Neuron (in vitro differentiated cells): ENCODE data around the gene ITFG2.

Experiments
- H2AFZ ChIP-seq: one replicate; pipeline ENCODE4 v1.6.1; 2013; ENCODE audit warnings: low read depth, mild to moderate bottlenecking, inconsistent platforms, low read length, moderate library complexity
- H3K27me3 ChIP-seq: one replicate; pipeline ENCODE4 v1.6.1; 2013; ENCODE audit warnings: low read length; ENCODE audit not compliant: insufficient read depth
- H3K36me3 ChIP-seq: one replicate; pipeline ENCODE4 v1.6.1; 2013; ENCODE audit warnings: low read length; ENCODE audit not compliant: insufficient read depth
- H3K4me1 ChIP-seq: one replicate; pipeline ENCODE4 v1.6.1; 2013; ENCODE audit warnings: low read length; ENCODE audit not compliant: insufficient read depth
- H3K4me3 ChIP-seq: 2 replicates; pipeline ENCODE4 v1.5.1; 2013; ENCODE audit warnings: mild to moderate bottlenecking, low read length, moderate library complexity
- H3K9me3 ChIP-seq: one replicate; pipeline ENCODE4 v1.6.1; 2013; ENCODE audit warnings: low read length

Gene ITFG2

GRCh38 chr12:2826036-2826435 lies 13.6 kb downstream of the ITFG2 start:
- peaks cover 63% of the 10 kb centered on the region for H3K36me3 ChIP-seq
- peaks cover 44% of the 10 kb centered on the region for H3K4me1 ChIP-seq
- no peak overlapping the region for H3K4me3 ChIP-seq

DNA sequence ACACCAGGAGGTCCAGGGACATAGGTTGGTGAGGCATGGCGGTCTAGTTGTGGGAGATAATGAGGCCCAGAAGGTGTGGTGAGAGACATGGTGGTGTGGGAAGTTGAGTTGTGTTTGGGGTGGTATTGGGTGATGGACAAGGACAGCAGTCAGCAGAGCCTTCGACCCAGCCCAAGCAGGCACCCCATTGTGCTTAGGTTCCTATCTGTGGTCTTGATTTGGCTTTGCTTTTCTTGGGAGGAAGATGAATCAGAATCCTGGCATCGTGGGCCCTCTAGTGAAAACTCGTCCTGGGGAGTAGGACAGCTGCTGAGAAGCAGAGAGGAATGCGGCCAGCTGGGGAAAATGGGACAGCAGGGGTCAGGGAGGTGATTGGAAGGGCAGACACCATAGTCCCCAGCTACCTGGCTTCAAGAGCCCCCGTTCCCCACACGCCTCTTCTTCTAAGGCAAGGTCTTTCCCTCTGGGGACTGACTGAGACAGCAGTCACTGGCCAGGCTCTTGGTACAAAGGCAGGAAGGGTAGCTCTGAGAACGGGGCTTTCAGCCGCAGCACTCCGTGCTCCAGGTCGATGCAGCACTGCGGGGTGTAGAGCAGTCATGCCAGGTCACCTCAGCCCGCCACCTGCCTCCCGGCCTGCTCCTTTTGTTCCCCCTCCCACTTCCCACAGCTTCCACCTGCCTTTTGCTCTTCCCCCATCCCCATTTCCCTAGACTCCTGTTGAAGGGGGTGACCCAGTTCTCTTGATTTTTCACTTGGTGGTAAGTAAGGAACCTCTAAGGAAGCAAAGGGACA lies 14.4 kb downstream of the ITFG2 start:
- Histone ChIP-seq H3K27me3 (no peaks in the 10 kb centered on the region), H3K9me3 (no peaks in the 10 kb centered on the region), H3K4me3 (no peak overlapping the region), H3K36me3 (peaks cover 55% of the 10 kb centered on the region), H3K4me1 (peaks cover 44% of the 10 kb centered on the region), H2AFZ (no peak overlapping the region)

More at GRCh38 chr12:2826036-2826435, 13.6 kb downstream of the ITFG2 start:
- Histone ChIP-seq H3K9me3 (no peaks in the 10 kb centered on the region), H3K27me3 (no peaks in the 10 kb centered on the region), H2AFZ (no peak overlapping the region)

DNA sequence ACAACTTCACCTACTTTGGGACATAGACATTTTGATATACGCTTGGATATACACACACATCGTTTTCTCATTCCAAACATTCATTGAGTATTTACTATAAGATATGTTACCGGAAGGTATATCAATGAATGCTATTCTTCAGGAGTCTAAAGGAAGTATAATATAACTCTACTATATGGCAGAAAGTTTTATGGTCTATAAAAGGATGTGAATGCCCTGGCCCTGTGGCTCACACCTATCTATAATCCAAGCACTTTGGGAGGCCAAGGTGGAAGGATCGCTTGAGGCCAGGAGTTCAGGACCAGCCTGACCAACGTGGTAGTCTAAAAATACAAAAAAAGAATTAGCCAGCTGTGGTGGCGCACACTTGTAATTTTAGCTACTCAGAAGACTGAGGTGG lies 16.8 kb downstream of the ITFG2 start:
- Histone ChIP-seq H3K36me3 (peaks cover 36% of the 10 kb centered on the region), H3K4me1 (peaks cover 27% of the 10 kb centered on the region), H2AFZ (no peak overlapping the region), H3K9me3 (no peaks in the 10 kb centered on the region), H3K4me3 (no peak overlapping the region), H3K27me3 (no peaks in the 10 kb centered on the region)

- peaks cover 8% of the 10 kb centered on the region for H3K4me1 ChIP-seq
- no peaks in the 10 kb centered on the region for H3K9me3 ChIP-seq
- H3K27me3 ChIP-seq = no peaks in the 10 kb centered on the region
- peaks cover 19% of the 10 kb centered on the region for H3K36me3 ChIP-seq
- H2AFZ ChIP-seq = no peak overlapping the region
- no peak overlapping the region for H3K4me3 ChIP-seq
These were observed 20.2 kb downstream of the ITFG2 start for GRCh38 chr12:2832550-2833127.

DNA sequence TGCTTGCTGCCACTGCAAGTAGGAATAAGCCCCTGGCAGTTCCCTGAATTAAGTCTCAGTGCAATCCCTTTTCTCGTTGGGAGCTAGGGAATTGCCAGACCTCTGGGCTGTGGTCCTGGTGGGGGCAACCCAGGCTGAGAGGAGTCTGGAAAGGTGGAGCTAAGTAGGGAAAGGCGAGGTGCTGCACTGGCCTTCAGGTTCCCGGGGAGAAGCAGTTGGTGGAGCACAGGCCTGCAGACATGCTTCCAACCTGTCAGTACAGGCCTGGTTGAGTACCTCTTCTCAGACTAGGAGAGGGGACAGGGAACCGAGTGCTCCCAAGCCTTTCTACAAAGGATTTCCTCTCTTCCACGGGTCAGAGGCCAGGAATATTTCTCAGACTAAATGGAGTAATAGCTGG lies 20.9 kb downstream of the ITFG2 start:
- no peak overlapping the region for H3K4me3 ChIP-seq
- H3K9me3 ChIP-seq = no peaks in the 10 kb centered on the region
- peaks cover 8% of the 10 kb centered on the region for H3K4me1 ChIP-seq
- no peak overlapping the region for H2AFZ ChIP-seq
- peaks cover 12% of the 10 kb centered on the region for H3K36me3 ChIP-seq
- H3K27me3 ChIP-seq = no peaks in the 10 kb centered on the region

- Histone ChIP-seq H3K4me1 (peaks cover 8% of the 10 kb centered on the region), H3K4me3 (no peak overlapping the region), H3K9me3 (no peaks in the 10 kb centered on the region), H2AFZ (no peak overlapping the region), H3K27me3 (no peaks in the 10 kb centered on the region), H3K36me3 (peaks cover 11% of the 10 kb centered on the region)
These were observed 21.3 kb downstream of the ITFG2 start for GRCh38 chr12:2833810-2834209.

DNA sequence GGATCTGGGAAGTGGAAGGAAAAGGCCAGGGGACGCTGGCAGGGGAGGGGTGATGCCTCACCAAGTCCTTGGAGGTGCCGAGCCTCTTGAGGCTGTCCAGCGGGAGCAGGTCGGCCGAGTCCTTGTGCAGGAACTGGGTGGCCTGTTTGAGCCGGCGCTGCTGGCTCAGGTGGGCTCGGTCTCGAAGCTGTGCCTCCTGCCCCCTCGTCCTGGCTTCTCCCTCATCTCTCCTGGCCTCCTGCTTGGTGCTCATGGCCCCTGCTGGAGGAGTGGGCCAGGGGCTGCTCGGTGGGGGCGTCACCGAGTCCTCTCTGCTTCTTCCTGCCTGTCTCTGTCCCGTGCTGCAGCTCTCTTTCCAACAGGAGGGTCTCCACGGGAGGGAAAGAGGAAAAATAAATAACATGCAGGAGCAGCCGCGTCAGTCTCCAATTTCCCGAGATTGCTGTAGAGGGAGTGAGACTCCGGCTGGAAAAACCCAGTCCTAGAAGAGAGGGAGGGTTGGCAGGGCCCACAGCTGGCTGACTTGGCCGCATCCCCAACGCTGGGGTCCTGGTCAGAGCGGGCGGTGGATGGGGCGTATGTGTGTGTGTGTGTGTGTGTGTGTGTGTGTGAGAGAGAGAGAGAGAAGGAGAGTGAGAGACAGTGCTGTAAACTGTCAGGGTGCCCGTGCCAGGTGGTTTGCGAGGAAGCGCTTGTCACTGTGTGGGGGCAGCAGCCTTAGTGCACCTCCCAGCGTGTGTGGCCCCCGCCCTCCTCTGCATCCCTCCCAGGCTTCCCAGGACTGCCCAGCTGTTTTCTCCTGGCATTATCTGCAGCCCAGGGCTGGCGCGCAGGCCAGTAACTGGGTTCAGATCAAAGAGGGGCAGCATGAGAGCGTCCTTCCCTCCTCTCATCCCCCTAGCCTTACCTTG lies 22.4 kb downstream of the ITFG2 start, which contains the start of gene NRIP2:
Gene NRIP2 (minus strand): TSS at position 455 of the 911 bp plus-strand sequence. CDS start 52 bp downstream, at position 403.
- Histone ChIP-seq H3K4me3 (no peak within 1 kb of the TSS), H3K9me3 (no peaks in the 10 kb centered on the region), H3K36me3 (peaks cover 11% of the 10 kb centered on the region), H3K27me3 (no peaks in the 10 kb centered on the region), H3K4me1 (peaks cover 8% of the 10 kb centered on the region), H2AFZ (no peak within 1 kb of the TSS)

DNA sequence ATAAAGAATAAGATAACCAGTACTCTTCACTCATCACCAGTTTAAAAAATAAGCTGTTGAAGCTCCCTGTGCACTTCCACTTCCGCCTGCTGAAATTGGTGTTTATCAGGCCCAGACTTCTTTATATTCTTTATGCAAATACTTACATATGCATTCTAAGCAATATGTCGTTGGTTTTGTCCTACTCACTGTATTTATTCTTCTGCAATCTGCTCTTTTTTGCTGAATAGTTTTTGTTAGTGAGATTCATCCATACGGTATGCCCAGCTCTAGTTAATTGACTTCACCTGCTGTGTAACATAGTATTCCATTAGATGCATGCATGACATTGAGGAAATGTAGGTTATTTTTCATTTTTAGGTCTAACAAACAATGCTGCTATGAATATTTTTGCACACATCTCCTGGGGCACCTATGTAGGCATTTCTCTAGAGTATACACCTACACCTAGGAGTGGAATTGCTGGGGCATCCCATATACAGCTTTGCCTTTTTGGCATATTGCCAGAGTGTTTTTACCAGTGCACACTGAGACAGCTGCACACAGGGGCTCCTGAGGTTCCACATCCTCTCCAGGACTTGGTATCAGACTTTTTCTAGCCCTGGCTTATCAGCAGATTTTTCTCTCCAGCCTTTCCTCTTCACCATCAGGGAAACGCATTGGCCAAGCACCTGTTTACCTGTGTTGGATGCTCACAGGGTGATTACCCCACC lies 23.4 kb downstream of the ITFG2 start:
- no peaks in the 10 kb centered on the region for H3K9me3 ChIP-seq
- H3K36me3 ChIP-seq = peaks cover 4% of the 10 kb centered on the region
- no peak overlapping the region for H3K4me3 ChIP-seq
- H3K4me1 ChIP-seq = peaks cover 8% of the 10 kb centered on the region
- no peak overlapping the region for H2AFZ ChIP-seq
- H3K27me3 ChIP-seq = no peaks in the 10 kb centered on the region

DNA sequence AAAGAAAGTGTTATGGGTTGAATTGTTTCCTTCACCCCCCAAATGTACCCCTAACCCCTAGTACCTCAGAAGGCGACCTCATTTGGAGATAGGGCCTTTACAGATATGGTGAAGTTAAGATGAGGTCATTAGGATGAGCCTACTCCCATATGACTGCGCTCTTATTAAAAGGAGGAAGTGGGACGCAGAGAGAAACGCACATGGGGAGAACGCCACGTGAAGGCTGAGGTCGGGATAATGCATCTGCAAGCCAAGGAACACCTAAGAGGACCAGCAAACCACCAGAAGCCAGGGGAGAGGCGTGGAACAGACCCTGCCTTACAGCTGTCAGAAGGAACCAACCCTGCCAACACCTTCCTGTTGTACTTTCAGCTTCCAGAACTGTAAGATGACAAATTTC lies 24.1 kb downstream of the ITFG2 start:
- Histone ChIP-seq H3K9me3 (no peaks in the 10 kb centered on the region), H2AFZ (no peak overlapping the region)

GRCh38 chr12:2841056-2841650 lies 28.7 kb downstream of the ITFG2 start:
- no peaks in the 10 kb centered on the region for H3K27me3 ChIP-seq
- no peak overlapping the region for H3K4me3 ChIP-seq
- H3K4me1 ChIP-seq = peaks cover 8% of the 10 kb centered on the region
- H2AFZ ChIP-seq = no peak overlapping the region
- no peaks in the 10 kb centered on the region for H3K9me3 ChIP-seq
- H3K36me3 ChIP-seq = no peaks in the 10 kb centered on the region

More for the DNA sequence above, 24.1 kb downstream of the ITFG2 start:
- H3K4me1 ChIP-seq = peaks cover 8% of the 10 kb centered on the region
- H3K4me3 ChIP-seq = no peak overlapping the region
- H3K27me3 ChIP-seq = no peaks in the 10 kb centered on the region
- H3K36me3 ChIP-seq = peaks cover 4% of the 10 kb centered on the region

DNA sequence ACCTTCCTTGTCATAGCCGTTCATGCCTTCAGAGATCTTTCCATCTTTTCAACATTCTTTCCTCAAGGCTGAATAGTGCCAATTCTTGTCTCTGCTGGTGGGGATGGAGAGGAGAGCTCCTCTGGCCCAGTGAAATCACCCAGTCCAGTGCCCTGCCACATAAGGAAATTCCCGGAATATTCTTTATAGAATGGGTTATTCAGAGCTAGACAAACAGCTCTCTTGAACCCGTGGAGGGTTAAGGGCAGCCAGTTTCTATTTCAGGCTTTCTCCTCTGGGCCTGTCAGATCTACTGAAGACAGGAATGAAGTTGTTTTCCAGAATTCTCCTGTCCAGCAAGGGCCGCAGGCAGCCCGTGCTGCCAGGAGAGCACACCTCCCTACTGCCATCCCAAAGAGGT lies 30.5 kb downstream of the ITFG2 start:
- no peaks in the 10 kb centered on the region for H3K9me3 ChIP-seq
- no peak overlapping the region for H2AFZ ChIP-seq
- no peak overlapping the region for H3K4me3 ChIP-seq

GRCh38 chr12:2844786-2845185 lies 32.3 kb downstream of the ITFG2 start:
- H3K36me3 ChIP-seq = no peaks in the 10 kb centered on the region
- H3K4me1 ChIP-seq = peaks cover 24% of the 10 kb centered on the region
- no peak overlapping the region for H2AFZ ChIP-seq
- H3K9me3 ChIP-seq = no peaks in the 10 kb centered on the region
- no peak overlapping the region for H3K4me3 ChIP-seq
- H3K27me3 ChIP-seq = no peaks in the 10 kb centered on the region

More for the DNA sequence above, 30.5 kb downstream of the ITFG2 start:
- no peaks in the 10 kb centered on the region for H3K36me3 ChIP-seq
- no peaks in the 10 kb centered on the region for H3K27me3 ChIP-seq
- H3K4me1 ChIP-seq = peaks cover 8% of the 10 kb centered on the region
